Esophagus squamous epithelium (tissue), 5 donors: Measurements from ENCODE around the gene UCKL1. TPM values are rescaled to one million over a fixed set of nuclear protein-coding genes. Genes with fewer than 3 reads are reported as not detected.
"Not testable (repeated sequence)": the region's sequence is repeated elsewhere in the genome, so short reads cannot be mapped to it uniquely, and the experiment has no call there.

ENCODE experiments used
- DNase-seq: peaks from one replicate; lab custom pipeline; 2025; lab: John Stamatoyannopoulos, UW
- H3K27ac ChIP-seq, 4 donors: fragments of 200-600 bp; sonication (generic); one replicate each; pipeline ENCODE4 v1.5.1; 2016 to 2019; ENCODE audit warnings: mild to moderate bottlenecking in 1 of 4
- H3K27me3 ChIP-seq, 4 donors: fragments of 200-600 bp; sonication (generic); 1 replicate in 3 of 4; 2 replicates in 1 of 4; pipeline versions ENCODE4 v1.5.1 to v1.6.0; 2017 to 2021; ENCODE audit warnings: antibody characterized with exemption in 1 of 4
- H3K36me3 ChIP-seq, 3 donors: fragments of 200-600 bp; sonication (generic); one replicate each; pipeline ENCODE4 v1.5.1; 2016 to 2019
- H3K4me1 ChIP-seq, 3 donors: fragments of 200-600 bp; sonication (generic); one replicate each; pipeline ENCODE4 v1.5.1; 2017 to 2019
- H3K4me3 ChIP-seq, 4 donors: fragments of 200-600 bp; sonication (generic); 1 replicate in 3 of 4; 2 replicates in 1 of 4; pipeline ENCODE4 v1.5.1; 2016 to 2019; ENCODE audit warnings: mild to moderate bottlenecking in 2 of 4, moderate library complexity in 1 of 4
- H3K9me3 ChIP-seq, 3 donors: fragments of 200-600 bp; sonication (generic); one replicate each; pipeline ENCODE4 v1.5.1; 2016 to 2019
- CTCF ChIP-seq, 6 experiments: fragments of 450-650 bp in 4 of 6; fragments of 200-600 bp in 2 of 6; sonication (generic) in 2 of 6; IDR thresholded peaks; one replicate each; pipeline ENCODE4 v1.5.1; 2016 to 2019; ENCODE audit warnings: antibody characterized with exemption in 6 of 6, mild to moderate bottlenecking in 4 of 6, moderate library complexity in 4 of 6
- POLR2A ChIP-seq, 4 donors: fragments of 450-650 bp; IDR thresholded peaks; one replicate each; pipeline ENCODE4 v1.6.1; 2017; ENCODE audit warnings: antibody characterized with exemption in 4 of 4, mild to moderate bottlenecking in 4 of 4, moderate library complexity in 3 of 4
- WGBS, 2 donors: methylation state at CpG; one replicate each; pipeline ENCODE4 v1.1.5; 2018; 5-methylcytosine and 5-hydroxymethylcytosine counted together
- intact Hi-C: fragments of 100-400 bp; cut with DNase I; formaldehyde crosslinking; loops from one replicate; pipeline ENCODE4 v1.15.0; 2022
- total RNA-seq, 4 donors: library from RNA; depleted of rRNA; stranded (reverse); fragments of >200 nt; gene quantifications; one replicate each; pipeline ENCODE4 v1.1.0, GENCODE V29; 2016
- donor health status: DM: yes; HTN: yes; CAD: no.

Gene UCKL1
- total RNA-seq, 4 donors from 2014 or later: 23.1 to 38.0 (median 25.6) TPM

GRCh38 chr20:63972312-63973159 is 16.3 kb upstream of the UCKL1 start:
- intact Hi-C loops: loop anchor here (5.0 kb wide), 1 partner anchor 435 kb away; the partner anchor contains the start of gene PTK6
- no peak for TF ChIP-seq CTCF (IDR thresholded peaks at IDR 0.05)
- no peak for TF ChIP-seq POLR2A (IDR thresholded peaks at IDR 0.05)
- no peak for DNase-seq
- Histone ChIP-seq H3K9me3 (no peaks in the 10 kb centered on the region), H3K36me3 (peaks cover 0 to 30% (median 1%) of the 10 kb centered on the region in 3 donors), H3K4me1 (peaks cover 23 to 46% (median 23%) of the 10 kb centered on the region in 3 donors), H3K27ac (peak overlapping the region in 2 of 4 donors; percentile 21 to 45), H3K27me3 (no peaks in the 10 kb centered on the region), H3K4me3 (no peak overlapping the region)
- 68 to 77% methylated on average over 13 to 16 of the region's 18 CpGs for WGBS, 2 donors

GRCh38 chr20:63971960-63972311 is 15.7 kb upstream of the UCKL1 start:
- WGBS, 2 donors: 74% methylated on average over 10 of the region's 10 CpGs
- intact Hi-C loops: loop anchor here (5.0 kb wide), 1 partner anchor 435 kb away; the partner anchor contains the start of gene PTK6
- H3K27ac ChIP-seq: peak overlapping the region in 1 of 4 donors; percentile 21
- not testable (repeated sequence) for H3K27me3 ChIP-seq, H3K4me3 ChIP-seq, H3K9me3 ChIP-seq, DNase-seq
- H3K36me3 ChIP-seq: peaks cover under 1 to 34% (median 7%) of the 10 kb centered on the region in 3 donors
- peaks cover 22 to 44% (median 23%) of the 10 kb centered on the region in 3 donors for H3K4me1 ChIP-seq

- TF ChIP-seq POLR2A (IDR thresholded peaks at IDR 0.05) (no peak), CTCF (IDR thresholded peaks at IDR 0.05) (no peak)
- Histone ChIP-seq H3K4me1 (peaks cover 22 to 44% (median 23%) of the 10 kb centered on the region in 3 donors), H3K27ac (peak overlapping the region in 2 of 4 donors; percentile 49 to 61), H3K27me3 (no peaks in the 10 kb centered on the region), H3K9me3 (no peaks in the 10 kb centered on the region), H3K4me3 (peak overlapping the region in 1 of 4 donors; percentile 87), H3K36me3 (peaks cover 9 to 36% (median 17%) of the 10 kb centered on the region in 3 donors)
- 81 to 87% methylated on average over 5 of the region's 5 CpGs for WGBS, 2 donors
- DNase-seq: no peak
- intact Hi-C loops: loop anchor here (5.0 kb wide), 1 partner anchor 434 kb away; the partner anchor contains the start of gene PTK6
Observed at GRCh38 chr20:63970714-63971431, 14.7 kb upstream of the UCKL1 start.

- Histone ChIP-seq H3K27ac (peak within 1 kb of the TSS; percentile 61 to 82 (median 82)), H3K4me3 (peak within 1 kb of the TSS; percentile 55 to 87 (median 62)), H3K4me1 (peaks cover 22 to 44% (median 23%) of the 10 kb centered on the region in 3 donors), H3K27me3 (no peaks in the 10 kb centered on the region), H3K9me3 (no peaks in the 10 kb centered on the region), H3K36me3 (peaks cover 9 to 28% (median 17%) of the 10 kb centered on the region in 3 donors)
- intact Hi-C loops: loop anchor here (5.0 kb wide), 1 partner anchor 433 kb away; the partner anchor contains the start of gene PTK6
- no peak for DNase-seq
- TF ChIP-seq CTCF (IDR thresholded peaks at IDR 0.05): peak in 1 of 6 experiments; percentile 7
- no peak for TF ChIP-seq POLR2A (IDR thresholded peaks at IDR 0.05)
- 0 to 8% methylated on average over 1 of the region's 73 CpGs for WGBS, 2 donors
Observed at GRCh38 chr20:63969838-63970713, 13.9 kb upstream of the UCKL1 start, which contains the start of gene ZNF512B. Gene ZNF512B (minus strand): TSS chr20:63969930. CDS start chr20:63967950, 1,980 bp downstream.
